ENCODE data around the gene STIM1.

GRCh38 chr11:3816673-3817072 lies 38.8 kb upstream of the STIM1 start:
- TF ChIP-seq NFE2L1 (CRISPR knock-in tag; IDR thresholded peaks at IDR 0.05), result no peak
- TF ChIP-seq MAX (CRISPR knock-in tag; IDR thresholded peaks at IDR 0.05), result no peak
- no peak for TF ChIP-seq GRHL2 (CRISPR knock-in tag; IDR thresholded peaks at IDR 0.05; ENCODE audit: insufficient replicate concordance, severe bottlenecking)
- TF ChIP-seq SP1 (CRISPR knock-in tag; conservative IDR thresholded peaks at IDR 0.05), result no peak
- TF ChIP-seq USF1 (CRISPR knock-in tag; IDR thresholded peaks at IDR 0.05), result no peak
- no peak for TF ChIP-seq NR1H2 (CRISPR knock-in tag; IDR thresholded peaks at IDR 0.05)
- no peak for TF ChIP-seq CTCF (IDR thresholded peaks at IDR 0.05)
- no peak for TF ChIP-seq ZNF423 (CRISPR knock-in tag; IDR thresholded peaks at IDR 0.05)

Data from WTC11 (cell line).